Measurements from ENCODE around the gene ANO2.

GRCh38 chr12:5513406-5513805, 431.7 kb downstream of the ANO2 start:
- no peak for TF ChIP-seq MAX (IDR thresholded peaks at IDR 0.05)
- no peak for TF ChIP-seq YY1 (IDR thresholded peaks at IDR 0.05; ENCODE audit: low read depth)
- TF ChIP-seq REST (IDR thresholded peaks at IDR 0.05; ENCODE audit: low read depth), result no peak
- no peak for TF ChIP-seq EGR1 (IDR thresholded peaks at IDR 0.05)
- TF ChIP-seq CREB1 (IDR thresholded peaks at IDR 0.05; ENCODE audit: low read depth), result no peak
- no peak for TF ChIP-seq CEBPB (IDR thresholded peaks at IDR 0.05)
- no peak for TF ChIP-seq EP300 (IDR thresholded peaks at IDR 0.05; ENCODE audit: borderline replicate concordance)
- no peak for TF ChIP-seq RAD21 (IDR thresholded peaks at IDR 0.05; ENCODE audit: low read depth)
- TF ChIP-seq USF1 (IDR thresholded peaks at IDR 0.05), result no peak
- TF ChIP-seq TCF12 (IDR thresholded peaks at IDR 0.05; ENCODE audit: low read depth), result no peak
- TF ChIP-seq TAF1 (IDR thresholded peaks at IDR 0.05; ENCODE audit: low read depth), result no peak
- TF ChIP-seq ZBTB7A (IDR thresholded peaks at IDR 0.05; ENCODE audit: low read depth), result no peak
- TF ChIP-seq NFIC (IDR thresholded peaks at IDR 0.05), result no peak
